ENCODE measurements around the gene C1D.
A peak's percentile ranks its signal among the peaks of the same experiment; 100 is the strongest.

The C1D gene

DNA sequence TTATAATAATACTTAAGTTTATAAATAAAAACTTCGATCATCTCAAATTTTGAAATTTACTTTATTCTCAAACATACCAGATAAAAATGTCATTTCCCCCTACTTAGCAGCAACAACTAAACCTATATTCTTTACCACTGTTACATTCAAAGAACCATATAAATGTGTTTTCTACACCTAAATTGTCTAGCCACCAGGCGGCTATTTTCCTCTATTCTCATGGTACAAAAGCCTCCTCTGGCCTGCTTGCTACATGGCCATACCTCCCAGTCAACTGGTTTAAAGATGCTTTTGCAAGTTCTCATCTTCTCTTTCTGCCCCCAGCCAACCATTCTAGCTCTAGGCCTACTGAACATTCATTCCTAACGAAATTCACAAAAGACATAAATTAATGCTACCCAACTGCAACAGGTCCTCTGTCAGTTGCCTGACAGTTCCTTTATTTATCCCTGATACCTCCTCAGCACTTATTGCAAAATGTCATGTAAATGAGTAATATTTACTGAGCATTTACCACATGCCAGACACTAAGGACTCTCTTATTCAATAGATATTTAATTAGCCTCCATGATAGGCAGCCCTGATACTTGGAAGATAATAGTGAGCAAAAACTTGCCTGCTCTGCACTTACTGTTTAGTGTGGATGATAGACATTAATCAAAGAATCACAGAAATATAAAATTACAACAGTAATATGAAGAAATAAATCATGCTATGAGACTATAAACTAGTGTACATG, 5.0 kb downstream of the C1D start:
- no peak for DNase-seq

DNA sequence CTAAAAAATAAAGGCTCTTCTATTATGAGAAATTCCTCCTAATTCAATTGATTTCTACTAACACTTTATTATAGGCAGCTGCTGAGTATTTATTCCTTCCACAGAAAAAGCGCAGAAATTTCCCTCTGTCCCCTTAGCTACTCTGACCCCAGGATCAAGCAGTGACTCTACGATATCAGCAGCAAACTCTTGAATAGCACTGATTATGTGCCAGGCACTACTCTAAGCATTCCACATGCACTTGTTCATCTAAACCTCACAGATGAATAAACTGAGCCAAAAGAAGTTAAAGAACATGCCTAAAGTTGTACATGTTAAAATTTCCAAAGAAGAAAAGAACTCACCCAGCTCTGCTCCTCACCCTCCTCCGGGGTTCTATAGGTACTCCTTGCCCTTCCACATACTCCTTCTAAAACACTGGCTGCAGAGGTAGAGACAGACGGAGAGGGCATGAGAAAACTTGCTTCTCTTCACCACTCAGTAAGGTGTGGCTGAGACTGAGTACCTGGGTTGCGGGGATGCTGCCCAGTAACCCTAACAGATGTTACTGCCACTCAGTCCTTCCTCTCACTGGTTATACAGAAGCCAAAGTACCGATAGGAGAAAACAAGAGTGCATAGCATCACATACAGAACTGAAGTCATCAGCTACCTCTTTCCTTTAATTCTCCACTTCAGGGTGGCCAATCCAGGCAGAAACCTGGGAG, 9.9 kb downstream of the C1D start:
- no peak for DNase-seq

DNA sequence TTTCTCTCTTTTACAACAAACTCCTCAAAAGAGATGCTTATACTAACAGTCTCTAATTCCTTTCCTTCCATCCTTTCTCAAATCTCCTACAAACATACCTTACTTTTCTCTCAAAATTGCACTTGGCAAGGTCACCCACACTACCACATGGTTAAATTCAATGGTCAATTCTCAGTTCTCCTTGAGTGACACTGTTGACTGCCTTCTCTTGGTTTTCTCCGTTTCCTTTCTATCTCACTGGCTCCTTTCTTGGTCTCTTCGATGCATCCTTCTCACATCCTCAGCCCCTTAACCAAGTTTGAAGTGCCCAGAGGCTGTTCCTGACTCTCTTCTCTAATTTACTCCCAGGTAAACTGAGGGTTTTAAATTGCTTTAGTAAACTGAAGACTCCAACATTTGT, 12.5 kb downstream of the C1D start:
- no peak for DNase-seq

DNA sequence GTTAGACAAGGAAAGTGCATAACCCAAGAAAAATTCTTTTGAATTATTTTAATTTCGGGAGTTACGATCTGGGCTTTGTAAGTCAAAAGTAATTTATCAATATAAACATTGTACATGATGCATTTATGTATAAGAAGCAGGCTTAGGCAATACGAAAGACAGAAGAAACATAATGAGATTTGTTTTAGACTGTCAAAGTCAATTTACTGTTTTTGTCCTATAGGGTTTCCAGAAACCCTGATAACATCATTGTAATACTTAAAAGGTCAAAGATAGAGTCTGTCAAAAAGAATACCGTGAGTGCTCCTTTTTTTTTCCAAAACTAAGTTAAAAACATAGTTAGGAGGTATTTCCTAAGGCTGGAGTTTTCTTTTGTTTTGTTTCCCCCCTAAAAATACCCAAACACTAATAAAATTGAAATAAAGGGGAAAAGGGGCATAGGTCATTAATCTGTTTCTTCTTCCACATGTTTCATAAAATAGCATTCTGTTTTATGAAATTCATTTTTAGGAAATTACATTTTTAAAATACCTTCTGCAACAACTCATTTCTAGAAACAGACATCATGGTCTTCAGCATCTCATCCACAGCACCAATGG, 16.1 kb downstream of the C1D start:
- DNase-seq = no peak

DNA sequence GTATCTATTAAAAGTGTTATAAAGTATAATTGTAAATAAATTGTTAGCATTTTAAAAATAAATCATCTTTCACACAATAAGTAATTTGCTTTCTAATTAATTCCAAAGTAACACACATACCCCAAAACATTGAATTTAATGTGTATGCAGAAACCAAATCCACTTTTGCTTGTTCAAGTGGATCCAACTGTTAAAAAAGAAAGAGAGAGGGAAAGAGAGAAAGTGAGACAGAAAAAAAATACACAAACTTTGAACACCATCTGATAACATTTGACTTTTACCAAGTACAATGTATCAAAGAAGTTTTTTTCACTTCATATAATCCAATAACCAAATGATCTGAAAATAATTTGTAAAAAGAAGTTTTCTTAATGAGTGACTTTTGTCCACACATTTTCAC, 16.6 kb downstream of the C1D start:
- no peak for DNase-seq

DNA sequence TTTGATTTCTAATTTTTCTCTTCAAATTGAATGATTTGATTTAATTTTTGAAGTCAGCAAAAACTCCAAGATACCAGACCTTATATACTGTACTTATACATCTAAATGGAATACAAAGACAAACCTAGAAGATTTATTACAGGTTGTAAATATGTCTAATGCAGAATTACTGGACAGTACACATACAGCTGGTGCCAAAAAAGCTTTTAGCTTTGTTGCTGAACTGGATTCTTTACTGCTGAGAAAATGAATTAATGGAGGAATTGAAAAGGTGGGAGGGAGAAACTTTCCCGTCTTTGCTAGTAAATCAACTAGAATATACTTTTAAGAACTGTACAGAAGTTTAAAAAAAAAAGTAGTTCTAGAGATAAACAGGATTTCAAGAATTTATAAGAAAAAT, 17.5 kb downstream of the C1D start:
- DNase-seq = no peak

DNA sequence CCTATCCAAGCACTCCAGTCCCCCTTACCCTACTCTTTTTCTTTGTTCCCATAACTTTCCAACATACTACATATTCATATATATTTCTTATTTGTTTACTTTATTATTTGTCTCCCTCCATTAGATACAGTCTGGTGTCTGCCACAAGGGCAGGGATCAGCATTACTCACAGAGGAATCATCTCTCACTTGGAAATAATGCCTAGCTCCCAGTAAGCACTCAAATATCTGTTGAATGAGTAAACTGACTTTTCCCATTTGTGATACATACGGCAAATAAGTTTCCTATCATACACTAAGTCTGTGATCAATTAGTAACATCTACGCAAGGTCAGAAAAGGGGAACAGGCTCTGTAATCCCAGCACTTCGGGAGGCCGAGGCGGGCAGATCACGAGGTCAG, 18.7 kb downstream of the C1D start:
- DNase-seq = no peak

DNA sequence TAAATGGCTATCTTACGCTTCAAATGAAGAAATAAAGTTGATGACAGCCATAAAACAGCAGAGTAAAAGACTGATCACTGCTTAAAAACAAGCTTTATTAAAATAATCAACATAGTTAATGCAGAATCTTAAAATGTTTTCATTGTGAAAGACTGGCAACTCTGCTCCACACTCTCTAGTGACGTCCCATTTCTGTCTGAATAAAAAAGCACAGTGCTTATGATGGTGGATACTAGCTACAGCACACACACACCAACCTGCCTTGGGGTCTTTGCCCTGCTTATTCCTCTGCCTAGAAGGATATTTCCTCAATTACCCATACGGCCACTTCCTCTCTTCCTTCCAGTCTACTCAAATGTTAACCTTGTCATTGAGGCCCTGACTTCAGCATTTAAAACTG, 19.1 kb downstream of the C1D start:
- no peak for DNase-seq

DNA sequence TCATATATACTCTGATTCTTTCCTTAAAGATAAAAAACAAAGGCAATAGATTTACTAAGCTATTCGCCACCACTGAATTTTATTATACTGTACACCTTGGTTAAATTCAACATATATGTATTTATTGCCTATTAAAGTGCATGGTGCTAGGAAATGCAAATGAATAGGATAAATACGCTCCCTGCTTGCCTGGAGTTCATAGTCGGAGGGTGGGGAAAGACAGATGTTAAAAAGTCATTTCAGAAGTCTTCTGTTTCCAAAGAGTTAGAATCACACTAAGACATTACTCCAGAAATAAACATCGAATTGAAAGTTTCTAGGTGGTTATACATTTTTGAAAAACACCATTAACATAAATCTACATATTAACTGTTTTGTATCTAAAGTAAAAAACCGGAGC, 19.8 kb downstream of the C1D start:
- no peak for DNase-seq

DNA sequence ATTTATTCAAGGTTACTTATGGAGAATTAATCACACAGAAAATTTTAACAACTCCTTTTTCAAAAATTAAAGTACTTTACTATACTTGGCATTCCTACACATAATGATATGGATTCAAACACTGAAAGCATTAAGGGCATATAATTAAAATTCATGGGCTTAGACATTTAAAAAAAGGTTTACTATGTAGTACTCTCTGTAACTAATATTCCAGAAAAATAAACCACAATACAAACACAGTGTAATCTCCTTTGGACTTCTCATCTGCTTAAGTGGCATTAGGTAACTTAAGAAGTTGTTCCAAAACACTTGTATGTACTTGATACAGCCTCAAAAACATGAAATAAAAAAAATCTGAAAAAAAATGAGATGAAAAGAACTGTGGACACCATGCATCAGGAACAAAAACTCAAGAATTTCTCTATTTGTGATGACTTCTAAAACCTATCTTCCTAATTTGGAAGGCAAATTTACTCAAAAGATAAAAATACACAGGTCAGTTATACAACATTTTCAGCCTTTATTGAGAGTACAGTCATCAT, 21.0 kb downstream of the C1D start:
- no peak for DNase-seq

DNA sequence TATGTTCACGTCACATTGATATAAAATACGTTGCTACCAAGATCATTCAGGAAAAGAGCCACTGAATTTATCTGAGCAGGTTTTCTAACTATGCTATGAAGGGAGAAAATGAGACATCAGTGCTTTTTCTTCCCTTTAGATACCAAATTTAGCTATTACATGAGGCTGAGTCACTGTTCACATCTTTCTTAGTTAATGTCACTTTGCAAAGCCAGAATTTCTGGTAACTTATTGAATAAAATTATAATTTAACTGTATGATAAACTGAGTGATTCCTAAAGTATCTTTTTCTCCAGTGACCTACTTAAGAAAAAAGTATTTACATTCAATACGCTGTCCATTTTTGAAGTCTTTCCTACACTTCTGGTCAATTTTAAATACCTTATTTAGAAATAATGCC, 22.7 kb downstream of the C1D start:
- no peak for DNase-seq

DNA sequence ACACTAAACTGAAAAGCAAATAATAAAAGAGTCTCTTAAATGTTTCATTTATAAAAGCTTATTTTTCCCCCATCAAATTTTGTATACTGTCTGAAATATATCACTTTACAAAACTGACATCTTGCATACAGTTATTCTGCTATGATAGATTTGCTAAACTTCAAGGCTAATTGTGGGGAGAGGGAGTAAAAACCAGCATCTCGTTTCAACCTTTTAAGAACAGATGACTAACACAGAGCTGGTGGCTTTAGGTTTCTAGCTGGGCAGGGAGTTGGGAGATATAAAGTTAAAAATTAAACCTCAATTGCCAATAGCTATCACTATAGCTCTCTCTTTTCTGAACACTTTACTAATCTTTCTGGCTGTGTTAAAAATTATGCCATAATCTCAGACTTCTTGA, 23.5 kb downstream of the C1D start:
- DNase-seq = no peak

DNA sequence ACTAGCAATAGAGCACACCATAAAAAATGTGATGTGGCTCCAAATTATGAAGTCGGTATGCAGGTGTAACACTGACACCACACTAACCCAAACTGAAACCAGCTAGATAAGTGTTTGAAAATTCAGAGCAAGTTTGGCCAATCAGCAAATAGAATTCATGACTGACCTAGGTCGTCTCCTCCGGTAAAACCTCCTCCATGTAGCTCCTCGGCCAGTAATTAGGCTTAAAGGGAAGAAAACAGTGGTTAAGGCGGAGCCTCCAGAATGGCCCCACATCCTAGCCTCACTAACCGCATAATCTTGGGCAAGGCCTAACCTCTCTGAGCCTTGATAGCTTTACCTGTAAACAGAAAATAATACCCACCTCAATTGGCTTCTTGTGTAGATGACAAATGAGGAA, 30.1 kb downstream of the C1D start:
- no peak for DNase-seq

DNA sequence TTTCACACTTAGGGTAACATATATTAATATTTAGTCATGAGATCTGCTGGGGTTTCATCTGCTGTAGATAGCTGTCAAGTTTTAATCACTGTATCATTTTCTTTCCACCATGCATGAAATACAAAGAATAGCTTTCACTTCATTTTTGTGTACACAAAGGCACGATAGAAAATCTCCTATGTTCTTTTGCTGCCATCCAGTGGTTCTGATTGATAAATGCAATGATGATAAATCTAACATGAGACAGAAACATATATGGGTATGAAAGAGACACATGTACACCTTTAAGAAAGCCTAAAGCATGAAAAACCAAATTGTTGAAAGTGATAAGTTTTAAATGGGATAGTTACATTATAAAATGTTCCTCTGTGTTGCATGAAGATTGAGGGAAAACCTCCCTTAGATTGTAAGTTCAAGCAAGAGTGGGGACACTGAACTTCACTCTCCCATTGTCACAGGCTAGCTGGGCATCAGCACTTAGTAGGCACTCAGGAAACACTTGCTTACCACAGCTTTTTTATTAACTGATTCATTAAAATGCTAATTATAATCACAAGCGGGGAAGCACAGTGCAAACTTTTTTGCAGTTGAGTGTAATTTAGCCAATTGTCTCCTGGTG, 31.2 kb downstream of the C1D start:
- peak; percentile 42 for DNase-seq

DNA sequence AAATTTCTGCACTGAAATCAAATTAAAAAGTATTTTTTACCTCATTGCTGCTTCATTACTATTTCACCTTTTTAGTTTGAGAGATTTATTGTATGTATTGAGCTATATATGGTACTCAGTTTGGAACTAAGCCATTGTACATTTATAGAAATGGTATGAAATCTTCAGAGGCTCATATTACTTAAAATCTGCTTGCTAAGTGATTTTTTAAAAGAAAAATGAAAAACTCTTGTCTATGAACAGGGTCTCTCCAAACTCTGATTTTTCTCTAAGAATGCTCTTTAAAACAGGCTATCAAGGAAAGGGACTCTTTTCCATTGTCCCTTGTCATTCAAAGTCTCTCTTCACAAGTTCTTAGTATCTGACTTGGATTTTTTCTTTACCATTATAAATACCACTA, 31.8 kb downstream of the C1D start:
- no peak for DNase-seq

DNA sequence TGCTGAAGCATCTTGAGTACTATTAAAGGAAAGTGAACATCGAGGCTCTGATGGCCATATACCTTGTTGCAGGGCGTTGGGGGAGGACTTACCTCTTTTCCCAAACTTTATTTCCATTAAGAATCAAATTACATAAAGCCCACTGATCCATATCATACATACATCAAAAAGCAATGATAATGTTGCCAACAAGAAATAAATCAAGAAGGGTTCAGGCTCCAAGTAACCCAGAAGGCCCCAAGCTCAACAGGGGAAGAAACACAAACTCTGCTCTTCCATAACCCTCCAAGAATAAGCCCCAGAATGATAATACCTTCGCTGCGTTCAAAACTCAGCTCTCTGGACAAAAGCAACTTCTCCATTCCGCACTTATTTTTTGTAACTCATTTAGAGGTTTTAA, 32.3 kb downstream of the C1D start:
- DNase-seq = no peak

DNA sequence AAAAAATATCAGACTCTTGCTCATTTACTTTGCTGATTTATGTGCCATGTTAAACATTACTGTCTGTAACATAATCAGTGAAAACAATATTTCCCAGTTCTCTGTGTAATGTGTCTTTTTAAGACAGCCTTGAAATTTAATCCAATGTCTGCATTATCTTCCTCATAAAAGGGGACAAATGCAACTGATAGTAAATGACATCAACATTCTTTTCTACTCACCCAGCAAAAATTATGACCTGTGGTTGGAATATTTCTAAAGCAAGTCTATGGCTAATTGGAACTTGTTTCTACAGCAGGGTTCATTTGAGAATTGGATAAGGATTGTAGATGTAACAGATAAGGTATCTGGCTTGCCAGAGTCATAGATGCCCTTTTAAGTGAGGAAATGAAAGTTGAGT, 34.8 kb downstream of the C1D start:
- no peak for DNase-seq

DNA sequence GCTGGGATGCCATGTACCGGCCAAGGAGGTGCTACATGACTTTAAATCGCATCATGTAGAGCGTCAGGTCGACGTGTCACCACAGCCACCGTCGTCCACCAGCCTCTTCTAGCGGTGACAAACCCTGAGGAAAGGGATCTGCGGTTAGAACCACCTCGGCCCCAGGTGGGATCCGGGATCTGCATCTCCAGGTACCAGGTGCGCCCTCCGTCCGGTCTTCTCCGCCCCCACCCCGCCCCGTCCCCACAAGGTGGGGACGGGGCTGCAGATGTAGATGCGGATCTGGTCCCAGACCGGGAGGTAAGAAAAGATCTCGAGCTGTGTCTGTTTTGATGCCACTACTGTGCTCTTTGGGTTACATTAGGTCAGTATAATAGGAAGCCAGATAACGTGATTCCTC, 38.4 kb downstream of the C1D start:
- DNase-seq = no peak

DNA sequence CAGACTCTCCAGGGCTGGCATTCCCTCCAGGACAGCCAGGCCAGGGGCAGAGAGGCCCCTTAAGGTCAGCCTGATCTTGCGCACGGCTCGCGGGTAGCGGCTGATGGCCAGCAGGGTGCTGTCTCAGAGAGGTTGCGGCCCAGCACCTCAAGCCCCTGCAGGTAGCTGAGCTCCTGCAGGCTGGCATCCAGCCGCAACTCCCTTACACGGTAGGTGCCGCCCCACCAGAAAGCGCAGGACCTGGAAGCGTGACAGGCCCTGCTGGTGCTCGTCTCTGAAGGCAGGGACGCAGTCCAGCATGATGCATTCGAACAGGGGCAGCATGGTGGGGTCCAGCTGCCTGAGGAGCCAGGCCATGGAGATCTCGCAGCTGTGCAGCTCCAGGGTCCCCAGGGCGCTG, 38.9 kb downstream of the C1D start:
- no peak for DNase-seq

DNA sequence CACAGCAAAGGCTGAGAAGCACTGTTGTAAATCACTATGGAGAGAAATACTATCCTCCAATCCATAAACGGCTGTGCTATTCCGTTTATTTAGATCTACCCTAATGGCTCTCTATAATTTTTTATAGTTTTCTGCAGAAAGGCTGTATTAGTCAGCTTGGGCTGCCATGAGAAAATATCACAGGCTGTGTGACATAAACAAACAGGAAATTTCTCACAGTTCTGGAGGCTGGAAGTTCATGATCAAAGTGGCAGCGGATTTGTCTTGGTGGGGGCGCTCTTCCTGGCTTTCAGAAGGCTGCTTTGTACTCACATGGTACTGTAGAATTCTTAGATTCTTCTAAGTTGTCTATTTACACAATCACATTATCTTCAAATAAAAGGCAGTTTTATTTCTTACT, 44.1 kb downstream of the C1D start:
- no peak for DNase-seq

DNA sequence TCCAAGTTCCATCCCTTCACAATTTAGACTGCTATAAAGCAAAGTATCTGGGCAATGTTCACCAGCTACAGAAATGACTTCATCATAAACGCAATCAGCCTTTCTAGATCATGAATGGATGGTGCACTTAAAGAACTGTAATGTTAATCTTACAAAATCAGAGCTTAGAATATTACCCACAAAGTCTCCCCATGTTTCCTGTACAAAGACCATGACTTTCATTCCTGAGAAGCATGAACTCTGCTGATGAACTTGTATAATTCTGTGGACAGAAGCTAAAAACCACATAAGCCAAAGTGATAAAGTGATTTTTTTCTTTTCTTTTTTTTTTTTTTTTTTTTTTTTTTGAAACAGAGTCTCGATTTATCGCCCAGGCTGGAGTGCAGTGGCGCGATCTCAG, 53.3 kb downstream of the C1D start:
- no peak for DNase-seq

DNA sequence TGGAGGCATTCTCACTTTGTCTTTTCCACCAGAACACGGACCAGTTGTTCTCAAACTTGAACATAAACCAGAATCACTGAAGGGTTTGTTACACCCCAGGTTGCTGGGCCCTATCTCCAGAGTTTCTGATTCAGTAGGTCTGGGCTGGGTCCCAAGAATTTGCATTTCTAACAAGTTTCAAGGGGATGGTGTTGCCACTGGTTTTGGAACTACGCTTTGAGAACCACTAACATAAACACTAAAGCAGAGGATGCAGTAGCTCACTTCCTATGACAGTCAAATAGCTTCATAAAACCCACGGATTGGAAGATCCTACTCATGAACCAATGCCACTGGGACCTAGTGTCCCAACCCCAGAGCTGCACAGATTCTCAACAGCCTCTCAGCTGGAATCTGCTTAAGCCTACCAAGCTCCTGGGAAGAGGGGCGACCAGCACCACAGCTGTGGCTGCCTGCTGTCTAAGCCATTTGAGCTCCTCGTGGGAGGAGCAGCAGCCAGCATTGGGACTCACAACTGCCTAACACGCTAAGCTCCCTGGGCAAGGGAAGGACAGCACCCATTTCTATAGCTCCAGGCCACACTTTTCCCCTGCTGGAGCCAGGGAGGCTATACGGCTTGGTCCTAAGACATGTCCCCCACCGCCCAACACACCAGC, 62.5 kb downstream of the C1D start:
- no peak for DNase-seq

DNA sequence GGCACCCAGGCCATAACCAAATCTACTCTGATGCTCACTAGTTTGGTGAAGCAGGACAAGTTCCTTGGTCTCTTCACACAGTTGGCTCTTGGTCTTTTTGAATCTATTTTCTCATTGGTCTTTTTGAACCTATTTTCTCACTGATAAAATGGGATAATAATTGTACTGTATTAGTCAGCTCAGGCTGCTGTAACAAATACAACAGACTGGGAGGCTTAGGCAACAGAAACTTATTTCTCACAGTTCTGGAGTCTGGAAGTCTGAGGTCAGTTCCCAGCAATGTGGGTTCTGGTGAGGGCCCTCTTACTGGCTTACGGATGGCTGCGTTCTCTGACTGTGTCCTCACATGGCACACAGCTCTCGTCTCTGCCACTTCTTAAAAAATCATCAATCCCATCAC, 63.5 kb downstream of the C1D start:
- DNase-seq = no peak
